Breast epithelium (tissue), 3 donors: ENCODE data around the gene TRIM52.

Source experiments
- POLR2A ChIP-seq: fragments of 450-650 bp; IDR thresholded peaks from one replicate; pipeline ENCODE4 v1.6.1; 2016; ENCODE audit warnings: antibody characterized with exemption, mild to moderate bottlenecking, moderate library complexity
- POLR2AphosphoS5 ChIP-seq, 3 donors: sonication (generic); formaldehyde crosslinking; IDR thresholded peaks; one replicate each; pipeline ENCODE4 v1.6.1; 2017; ENCODE audit warnings: antibody characterized with exemption in 3 of 3
- TF ChIP-seq, protein P1 (sequence below), 3 donors: fragments of 450-650 bp; IDR thresholded peaks; one replicate each; pipeline ENCODE4 v1.5.1; 2016 to 2017; ENCODE audit warnings: antibody characterized with exemption in 3 of 3, mild to moderate bottlenecking in 3 of 3, moderate library complexity in 3 of 3

DNA sequence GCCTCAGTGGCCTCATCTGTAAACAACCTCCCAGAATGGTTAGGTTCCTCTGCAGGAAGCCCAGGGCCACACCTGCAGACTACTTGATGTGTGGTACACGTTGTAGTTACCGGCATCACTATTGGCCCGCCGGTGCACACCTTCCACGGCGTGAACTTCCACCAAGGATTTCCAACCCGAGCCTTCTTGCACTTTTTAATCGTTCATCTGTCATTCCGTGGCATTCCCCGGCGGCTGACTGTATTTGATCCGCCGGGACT is 43.2 kb downstream of the TRIM52 start:
- TF ChIP-seq, protein P1, sequence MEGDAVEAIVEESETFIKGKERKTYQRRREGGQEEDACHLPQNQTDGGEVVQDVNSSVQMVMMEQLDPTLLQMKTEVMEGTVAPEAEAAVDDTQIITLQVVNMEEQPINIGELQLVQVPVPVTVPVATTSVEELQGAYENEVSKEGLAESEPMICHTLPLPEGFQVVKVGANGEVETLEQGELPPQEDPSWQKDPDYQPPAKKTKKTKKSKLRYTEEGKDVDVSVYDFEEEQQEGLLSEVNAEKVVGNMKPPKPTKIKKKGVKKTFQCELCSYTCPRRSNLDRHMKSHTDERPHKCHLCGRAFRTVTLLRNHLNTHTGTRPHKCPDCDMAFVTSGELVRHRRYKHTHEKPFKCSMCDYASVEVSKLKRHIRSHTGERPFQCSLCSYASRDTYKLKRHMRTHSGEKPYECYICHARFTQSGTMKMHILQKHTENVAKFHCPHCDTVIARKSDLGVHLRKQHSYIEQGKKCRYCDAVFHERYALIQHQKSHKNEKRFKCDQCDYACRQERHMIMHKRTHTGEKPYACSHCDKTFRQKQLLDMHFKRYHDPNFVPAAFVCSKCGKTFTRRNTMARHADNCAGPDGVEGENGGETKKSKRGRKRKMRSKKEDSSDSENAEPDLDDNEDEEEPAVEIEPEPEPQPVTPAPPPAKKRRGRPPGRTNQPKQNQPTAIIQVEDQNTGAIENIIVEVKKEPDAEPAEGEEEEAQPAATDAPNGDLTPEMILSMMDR (IDR thresholded peaks at IDR 0.05), result no peak
- TF ChIP-seq POLR2A (no peak), POLR2AphosphoS5 (IDR thresholded peaks at IDR 0.05) (no peak)
